Neuronal stem cell (in vitro differentiated cells): ENCODE measurements around the gene EFCAB14.

ENCODE experiments used
- DNase-seq: peaks from one replicate; pipeline ENCODE4 v3.0.0-alpha.2; 2013; ENCODE audit warnings: low spot score
- H2AFZ ChIP-seq: one replicate; pipeline ENCODE4 v1.6.1; 2013; ENCODE audit warnings: mild to moderate bottlenecking, low read length, inconsistent platforms
- H2AK5ac ChIP-seq: 2 replicates; pipeline ENCODE4 v1.6.1; 2013; ENCODE audit warnings: low read depth, mild to moderate bottlenecking, inconsistent platforms, low read length, moderate library complexity, mixed read lengths
- H2BK120ac ChIP-seq: 2 replicates; pipeline ENCODE4 v1.6.1; 2013; ENCODE audit warnings: low read depth, mild to moderate bottlenecking, inconsistent platforms, low read length, moderate library complexity, mixed read lengths
- H2BK12ac ChIP-seq: one replicate; pipeline ENCODE4 v1.6.1; 2013; ENCODE audit warnings: low read length, inconsistent platforms
- H2BK15ac ChIP-seq: 2 replicates; pipeline ENCODE4 v1.6.1; 2013; ENCODE audit warnings: mild to moderate bottlenecking, low read length, inconsistent platforms, mixed read lengths
- H2BK5ac ChIP-seq: one replicate; pipeline ENCODE4 v1.6.1; 2013; ENCODE audit warnings: inconsistent platforms, mild to moderate bottlenecking, low read length, moderate library complexity
- H3K14ac ChIP-seq: one replicate; pipeline ENCODE4 v1.6.1; 2013; ENCODE audit warnings: low read length, inconsistent platforms
- H3K18ac ChIP-seq: 2 replicates; pipeline ENCODE4 v1.6.1; 2013; ENCODE audit warnings: low read length, inconsistent platforms
- H3K23ac ChIP-seq: 2 replicates; pipeline ENCODE4 v1.6.1; 2013; ENCODE audit warnings: low read depth, mild to moderate bottlenecking, mixed read lengths, low read length, inconsistent platforms; ENCODE audit not compliant: poor library complexity
- H3K27ac ChIP-seq: replicated peaks from 3 replicates; pipeline ENCODE4 v1.5.1; 2013; ENCODE audit warnings: low read length, inconsistent platforms
- H3K27me3 ChIP-seq, 3 experiments: 2 replicates each; pipeline ENCODE4 v1.6.1; 2013; ENCODE audit warnings: low read length in 3 of 3, mild to moderate bottlenecking in 2 of 3, inconsistent platforms in 1 of 3, low read depth in 1 of 3, mixed read lengths in 1 of 3, moderate library complexity in 1 of 3; ENCODE audit not compliant: control insufficient read depth in 3 of 3, insufficient read depth in 3 of 3
- H3K36me3 ChIP-seq, 2 donors: replicated peaks in 1 of 2; 2 replicates each; pipeline ENCODE4 v1.6.1; 2013; ENCODE audit warnings: low read length in 2 of 2; ENCODE audit not compliant: control insufficient read depth in 2 of 2, insufficient read depth in 2 of 2
- H3K4ac ChIP-seq: 2 replicates; pipeline ENCODE4 v1.6.1; 2013; ENCODE audit warnings: inconsistent platforms, mild to moderate bottlenecking, low read length, moderate library complexity
- H3K4me1 ChIP-seq, 2 donors: 1 replicate in 1 of 2; 2 replicates in 1 of 2; pipeline ENCODE4 v1.6.1; 2013; ENCODE audit warnings: low read length in 2 of 2, low read depth in 1 of 2; ENCODE audit not compliant: control insufficient read depth in 2 of 2, insufficient read depth in 1 of 2
- H3K4me2 ChIP-seq: one replicate; pipeline ENCODE4 v1.6.1; 2013; ENCODE audit warnings: mild to moderate bottlenecking, low read length, inconsistent platforms; ENCODE audit not compliant: insufficient read depth, poor library complexity, severe bottlenecking
- H3K4me3 ChIP-seq, 2 donors: 2 replicates each; pipeline ENCODE4 v1.5.1; 2013; ENCODE audit warnings: low read length in 2 of 2, mild to moderate bottlenecking in 2 of 2, inconsistent platforms in 1 of 2, moderate library complexity in 1 of 2
- H3K79me1 ChIP-seq: one replicate; pipeline ENCODE4 v1.6.1; 2013; ENCODE audit warnings: low read depth, mild to moderate bottlenecking, inconsistent platforms, low read length, moderate library complexity
- H3K9ac ChIP-seq: one replicate; pipeline ENCODE4 v1.6.1; 2013; ENCODE audit warnings: mild to moderate bottlenecking, low read depth, low read length, inconsistent platforms; ENCODE audit not compliant: poor library complexity
- H3K9me3 ChIP-seq, 2 donors: replicated peaks in 1 of 2; 2 replicates each; pipeline versions ENCODE3 to v1.6.1; 2013; ENCODE audit warnings: low read length in 2 of 2, mild to moderate bottlenecking in 2 of 2, inconsistent platforms in 1 of 2, low read depth in 1 of 2, mixed read lengths in 1 of 2, moderate library complexity in 1 of 2; ENCODE audit not compliant: control insufficient read depth in 2 of 2, insufficient read depth in 1 of 2
- H4K8ac ChIP-seq: one replicate; pipeline ENCODE4 v1.6.1; 2013; ENCODE audit warnings: low read depth, mild to moderate bottlenecking, inconsistent platforms, low read length, moderate library complexity
- H4K91ac ChIP-seq: one replicate; pipeline ENCODE4 v1.6.1; 2013; ENCODE audit warnings: low read length, low read depth, mild to moderate bottlenecking, inconsistent platforms; ENCODE audit not compliant: poor library complexity
- WGBS, 2 donors: extraction: QIAGEN DNeasy Blood & Tissue Kit; methylation state at CpG; one replicate each; pipeline ENCODE4 v1.1.7; 2013; ENCODE audit warnings: missing lambda C conversion rate in 2 of 2, mixed read lengths in 1 of 2; ENCODE audit not compliant: insufficient read length in 2 of 2, insufficient replicate concordance in 1 of 2; ENCODE audit errors: extremely low coverage in 2 of 2; 5-methylcytosine and 5-hydroxymethylcytosine counted together

EFCAB14 gene

GRCh38 chr1:46749921-46750404 lies 31.0 kb upstream of the EFCAB14 start:
- H4K8ac ChIP-seq, result no peak overlapping the region
- no peak overlapping the region for H3K23ac ChIP-seq
- H2BK15ac ChIP-seq, result no peak overlapping the region
- no peak overlapping the region for H2AK5ac ChIP-seq
- peaks cover 0 to 20% (median 0%) of the 10 kb centered on the region in 3 experiments for H3K27me3 ChIP-seq
- H3K4me2 ChIP-seq, result no peak overlapping the region
- no peak overlapping the region for H3K14ac ChIP-seq
- no peak for DNase-seq
- no CpG with 5 or more reads among the region's 7 CpGs for WGBS, 2 donors
- no peak overlapping the region for H4K91ac ChIP-seq
- no peak overlapping the region for H3K18ac ChIP-seq
- no peak overlapping the region for H3K4ac ChIP-seq
- H3K79me1 ChIP-seq, result no peaks in the 10 kb centered on the region
- H2BK5ac ChIP-seq, result no peak overlapping the region
- no peak overlapping the region for H3K9ac ChIP-seq
- peaks cover 0 to 3% of the 10 kb centered on the region in 2 donors for H3K4me1 ChIP-seq
- H3K9me3 ChIP-seq, result no peaks in the 10 kb centered on the region
- H2BK120ac ChIP-seq, result no peak overlapping the region
- H3K27ac ChIP-seq, result no peak overlapping the region
- H2BK12ac ChIP-seq, result no peak overlapping the region
- no peak overlapping the region for H2AFZ ChIP-seq
- H3K4me3 ChIP-seq, result no peak overlapping the region
- no peaks in the 10 kb centered on the region for H3K36me3 ChIP-seq

DNA sequence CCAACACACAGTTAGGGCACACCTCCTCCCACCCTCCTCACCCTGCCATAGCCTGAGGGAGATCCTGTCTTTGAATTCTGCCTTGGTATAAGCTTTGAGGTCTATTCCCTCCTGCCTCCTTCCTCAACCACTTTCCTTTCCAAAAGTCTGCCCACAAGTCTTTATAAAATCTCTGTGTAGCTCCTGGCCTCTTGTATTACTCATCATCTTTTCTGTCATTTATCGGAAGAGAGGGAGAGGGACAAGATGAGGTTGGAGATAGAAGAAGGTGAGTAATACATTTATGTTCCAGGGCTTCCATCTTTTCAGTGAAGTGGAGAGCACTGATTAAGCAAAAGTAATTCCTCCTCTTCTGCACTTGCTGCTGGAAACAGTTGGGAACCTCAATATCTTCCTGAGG lies 30.5 kb upstream of the EFCAB14 start:
- Histone ChIP-seq H3K18ac (no peak overlapping the region), H3K23ac (no peak overlapping the region), H2BK15ac (no peak overlapping the region), H3K36me3 (no peaks in the 10 kb centered on the region), H4K8ac (no peak overlapping the region), H2AFZ (no peak overlapping the region), H2BK12ac (no peak overlapping the region), H3K9ac (no peak overlapping the region), H3K9me3 (no peaks in the 10 kb centered on the region), H3K4ac (no peak overlapping the region), H2BK120ac (no peak overlapping the region), H3K4me2 (no peak overlapping the region), H3K27me3 (peaks cover 0 to 20% (median 0%) of the 10 kb centered on the region in 3 experiments), H3K79me1 (no peaks in the 10 kb centered on the region), H3K4me3 (no peak overlapping the region), H2BK5ac (no peak overlapping the region), H3K4me1 (peaks cover 0 to 1% of the 10 kb centered on the region in 2 donors), H3K14ac (no peak overlapping the region), H3K27ac (no peak overlapping the region), H2AK5ac (no peak overlapping the region), H4K91ac (no peak overlapping the region)
- WGBS, 2 donors, result no CpG with 5 or more reads among the region's 1 CpG
- no peak for DNase-seq

DNA sequence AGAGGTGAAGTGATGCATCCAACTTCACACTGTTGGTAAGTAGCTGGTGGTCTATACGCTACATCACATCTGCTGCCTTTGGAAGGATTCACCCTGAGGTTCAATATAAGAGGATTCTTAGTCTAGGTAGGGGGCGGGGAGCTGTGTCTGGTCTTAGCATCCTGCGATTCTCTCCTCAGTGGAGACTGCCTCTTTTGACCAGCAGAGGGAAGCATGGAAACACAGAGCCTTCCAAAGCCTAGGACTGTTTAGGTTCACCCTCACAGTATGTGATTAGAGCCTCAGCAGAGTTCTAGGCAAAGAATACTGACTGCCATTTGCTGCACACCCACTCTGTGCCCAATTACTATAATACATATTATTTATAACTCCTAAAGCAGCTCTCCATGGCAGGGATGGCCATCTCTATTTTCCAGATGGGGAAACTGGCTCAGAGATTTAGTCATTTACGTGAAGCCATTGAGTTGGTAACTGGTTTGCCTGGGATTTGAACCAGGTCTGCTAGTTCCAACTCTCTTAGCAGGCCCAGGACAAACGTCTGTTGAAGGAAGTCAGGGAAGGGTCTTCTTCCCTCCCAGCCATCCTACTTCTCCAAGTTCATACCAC lies 28.9 kb upstream of the EFCAB14 start:
- H3K14ac ChIP-seq, result no peak overlapping the region
- no peaks in the 10 kb centered on the region for H3K36me3 ChIP-seq
- no peak overlapping the region for H2BK15ac ChIP-seq
- no peak overlapping the region for H4K8ac ChIP-seq
- no peak overlapping the region for H3K4ac ChIP-seq
- no peak overlapping the region for H3K9ac ChIP-seq
- no peaks in the 10 kb centered on the region for H3K79me1 ChIP-seq
- no peaks in the 10 kb centered on the region for H3K9me3 ChIP-seq
- H3K27me3 ChIP-seq, result peaks cover 0 to 27% (median 0%) of the 10 kb centered on the region in 3 experiments
- H2AK5ac ChIP-seq, result no peak overlapping the region
- H2AFZ ChIP-seq, result no peak overlapping the region
- no peak overlapping the region for H3K4me2 ChIP-seq
- H2BK12ac ChIP-seq, result no peak overlapping the region
- H4K91ac ChIP-seq, result no peak overlapping the region
- no peak overlapping the region for H2BK120ac ChIP-seq
- peak; percentile 47 for DNase-seq
- WGBS, 2 donors, result no CpG with 5 or more reads among the region's 5 CpGs
- H3K18ac ChIP-seq, result no peak overlapping the region
- no peak overlapping the region for H3K4me3 ChIP-seq
- no peak overlapping the region for H3K27ac ChIP-seq
- H2BK5ac ChIP-seq, result no peak overlapping the region
- H3K4me1 ChIP-seq, result no peaks in the 10 kb centered on the region
- H3K23ac ChIP-seq, result no peak overlapping the region

GRCh38 chr1:46742069-46742468 lies 23.2 kb upstream of the EFCAB14 start:
- H2AFZ ChIP-seq, result no peak overlapping the region
- H3K4me2 ChIP-seq, result no peak overlapping the region
- H3K9ac ChIP-seq, result no peak overlapping the region
- H3K4me1 ChIP-seq, result no peaks in the 10 kb centered on the region
- no peak overlapping the region for H2BK15ac ChIP-seq
- no peak overlapping the region for H3K14ac ChIP-seq
- H3K18ac ChIP-seq, result no peak overlapping the region
- no peak overlapping the region for H3K4me3 ChIP-seq
- no peak overlapping the region for H4K8ac ChIP-seq
- no peak overlapping the region for H3K23ac ChIP-seq
- H3K79me1 ChIP-seq, result no peaks in the 10 kb centered on the region
- H2BK5ac ChIP-seq, result no peak overlapping the region
- H3K36me3 ChIP-seq, result no peaks in the 10 kb centered on the region
- no peak for DNase-seq
- H2BK12ac ChIP-seq, result no peak overlapping the region
- peaks cover 0 to 21% (median 0%) of the 10 kb centered on the region in 3 experiments for H3K27me3 ChIP-seq
- H2AK5ac ChIP-seq, result no peak overlapping the region
- H4K91ac ChIP-seq, result no peak overlapping the region
- no peaks in the 10 kb centered on the region for H3K9me3 ChIP-seq
- no peak overlapping the region for H3K4ac ChIP-seq
- no CpG with 5 or more reads among the region's 3 CpGs for WGBS, 2 donors
- no peak overlapping the region for H2BK120ac ChIP-seq
- no peak overlapping the region for H3K27ac ChIP-seq
